ENCODE results near the gene PGGT1B.
A peak's percentile ranks its signal among the peaks of the same experiment; 100 is the strongest.

PGGT1B gene

GRCh38 chr5:115209279-115209678, 53.4 kb downstream of the PGGT1B start:
- TF ChIP-seq CTCF (IDR thresholded peaks at IDR 0.05; ENCODE audit: low read length, missing control alignments): no peak
- peak; percentile 73 for DNase-seq (ENCODE audit: low read depth)
- no peak overlapping the region for H3K4me3 ChIP-seq (replicated peaks; ENCODE audit: low read depth, low read length)

- DNase-seq (ENCODE audit: low read depth): no peak
- no peak for TF ChIP-seq CTCF (IDR thresholded peaks at IDR 0.05; ENCODE audit: low read length, missing control alignments)
- no peak overlapping the region for H3K4me3 ChIP-seq (replicated peaks; ENCODE audit: low read depth, low read length)
Measured at GRCh38 chr5:115202952-115203351, 59.7 kb downstream of the PGGT1B start.

GRCh38 chr5:115196161-115196560, 66.5 kb downstream of the PGGT1B start:
- no peak for DNase-seq (ENCODE audit: low read depth)
- H3K4me3 ChIP-seq (replicated peaks; ENCODE audit: low read depth, low read length): no peak overlapping the region
- no peak for TF ChIP-seq CTCF (IDR thresholded peaks at IDR 0.05; ENCODE audit: low read length, missing control alignments)

- no peak for DNase-seq (ENCODE audit: low read depth)
- TF ChIP-seq CTCF (IDR thresholded peaks at IDR 0.05; ENCODE audit: low read length, missing control alignments): no peak
- H3K4me3 ChIP-seq (replicated peaks; ENCODE audit: low read depth, low read length): no peak overlapping the region
Measured at GRCh38 chr5:115194676-115195075, 68.0 kb downstream of the PGGT1B start.

- no peak for DNase-seq (ENCODE audit: low read depth)
- no peak for TF ChIP-seq CTCF (IDR thresholded peaks at IDR 0.05; ENCODE audit: low read length, missing control alignments)
- H3K4me3 ChIP-seq (replicated peaks; ENCODE audit: low read depth, low read length): no peak overlapping the region
Measured at GRCh38 chr5:115193295-115193694, 69.4 kb downstream of the PGGT1B start.

- DNase-seq (ENCODE audit: low read depth): no peak
- TF ChIP-seq CTCF (IDR thresholded peaks at IDR 0.05; ENCODE audit: low read length, missing control alignments): no peak
- H3K4me3 ChIP-seq (replicated peaks; ENCODE audit: low read depth, low read length): no peak overlapping the region
Measured at GRCh38 chr5:115192098-115192497, 70.6 kb downstream of the PGGT1B start.

- no peak for DNase-seq (ENCODE audit: low read depth)
- H3K4me3 ChIP-seq (replicated peaks; ENCODE audit: low read depth, low read length): no peak overlapping the region
- TF ChIP-seq CTCF (IDR thresholded peaks at IDR 0.05; ENCODE audit: low read length, missing control alignments): no peak
Measured at GRCh38 chr5:115191474-115192031, 71.1 kb downstream of the PGGT1B start.
